ENCODE data around the gene KIF12. TPM values are rescaled to one million over a fixed set of nuclear protein-coding genes. Genes with fewer than 3 reads are reported as not detected.

The KIF12 gene
- total and polyA plus RNA-seq, 2 experiments from 2014 or later: 39.9 to 97.3 TPM

DNA sequence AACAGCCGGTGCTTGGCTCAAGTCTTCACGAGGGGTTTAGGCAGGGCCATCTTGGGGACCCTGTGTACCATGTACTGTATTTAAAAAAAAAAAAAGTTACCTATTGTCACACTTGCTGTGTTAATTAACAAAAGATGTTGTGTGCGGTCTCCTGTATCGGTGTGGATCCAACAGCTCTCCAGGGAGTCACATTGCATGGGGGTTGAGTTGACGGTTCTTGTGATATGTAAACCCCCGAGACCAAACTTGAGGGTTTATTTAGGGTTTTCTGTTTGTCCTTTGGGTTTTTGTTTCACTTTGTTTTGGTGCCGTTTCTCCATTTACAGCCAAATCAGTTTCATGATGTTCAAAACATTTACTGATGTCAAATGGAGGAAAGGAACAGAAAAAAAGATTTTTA lies 43.2 kb downstream of the KIF12 start:
- no peak overlapping the region for H3K27ac ChIP-seq
- TF ChIP-seq EZH2phosphoT487 (IDR thresholded peaks at IDR 0.05; ENCODE audit: low read depth, severe bottlenecking, unreplicated experiment) (no peak), EZH2 (IDR thresholded peaks at IDR 0.05; ENCODE audit: borderline replicate concordance) (no peak)
- TF ChIP-seq, protein P1, sequence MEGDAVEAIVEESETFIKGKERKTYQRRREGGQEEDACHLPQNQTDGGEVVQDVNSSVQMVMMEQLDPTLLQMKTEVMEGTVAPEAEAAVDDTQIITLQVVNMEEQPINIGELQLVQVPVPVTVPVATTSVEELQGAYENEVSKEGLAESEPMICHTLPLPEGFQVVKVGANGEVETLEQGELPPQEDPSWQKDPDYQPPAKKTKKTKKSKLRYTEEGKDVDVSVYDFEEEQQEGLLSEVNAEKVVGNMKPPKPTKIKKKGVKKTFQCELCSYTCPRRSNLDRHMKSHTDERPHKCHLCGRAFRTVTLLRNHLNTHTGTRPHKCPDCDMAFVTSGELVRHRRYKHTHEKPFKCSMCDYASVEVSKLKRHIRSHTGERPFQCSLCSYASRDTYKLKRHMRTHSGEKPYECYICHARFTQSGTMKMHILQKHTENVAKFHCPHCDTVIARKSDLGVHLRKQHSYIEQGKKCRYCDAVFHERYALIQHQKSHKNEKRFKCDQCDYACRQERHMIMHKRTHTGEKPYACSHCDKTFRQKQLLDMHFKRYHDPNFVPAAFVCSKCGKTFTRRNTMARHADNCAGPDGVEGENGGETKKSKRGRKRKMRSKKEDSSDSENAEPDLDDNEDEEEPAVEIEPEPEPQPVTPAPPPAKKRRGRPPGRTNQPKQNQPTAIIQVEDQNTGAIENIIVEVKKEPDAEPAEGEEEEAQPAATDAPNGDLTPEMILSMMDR (IDR thresholded peaks at IDR 0.05; ENCODE audit: poor library complexity): no peak
- no peaks in the 10 kb centered on the region for H3K9me2 ChIP-seq (replicated peaks; ENCODE audit: insufficient read depth)
- H3K4me2 ChIP-seq: no peak overlapping the region
- 78% methylated on average over 7 of the region's 7 CpGs for WGBS (ENCODE audit: low lambda C conversion rate, missing lambda C conversion rate)
- no peaks in the 10 kb centered on the region for H4K20me1 ChIP-seq (ENCODE audit: insufficient read depth, poor library complexity, severe bottlenecking)
- no peak overlapping the region for H3K4me3 ChIP-seq
- DNase-seq (ENCODE audit: low spot score): no peak
- no peaks in the 10 kb centered on the region for H3K79me2 ChIP-seq
- H3K9me3 ChIP-seq (ENCODE audit: low read depth): no peaks in the 10 kb centered on the region
- H3K27me3 ChIP-seq: no peaks in the 10 kb centered on the region
- H2AFZ ChIP-seq: no peak overlapping the region
- no peaks in the 10 kb centered on the region for H3K4me1 ChIP-seq (ENCODE audit: insufficient read depth)
- no peaks in the 10 kb centered on the region for H3K36me3 ChIP-seq (replicated peaks; ENCODE audit: insufficient read depth, low read depth)

DNA sequence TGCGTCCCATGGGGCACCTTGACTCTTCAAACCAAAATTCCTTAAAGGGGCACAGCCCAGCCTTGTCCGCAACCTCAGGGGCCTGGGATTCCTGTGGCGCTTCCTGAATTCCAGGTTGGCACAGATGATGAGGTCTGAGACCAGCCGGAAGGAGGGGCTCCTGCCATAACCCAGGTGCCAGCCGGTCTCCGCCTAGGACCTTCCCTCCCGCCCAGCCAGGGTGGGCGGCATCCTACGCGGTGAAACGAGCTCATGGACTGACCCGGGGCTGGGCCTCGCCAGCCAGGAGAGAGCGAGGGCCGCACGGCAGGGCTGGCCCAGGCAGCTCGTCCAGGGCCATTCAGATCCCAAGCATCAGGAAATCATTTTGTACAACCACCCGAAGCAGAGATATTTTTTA lies 44.0 kb downstream of the KIF12 start:
- TF ChIP-seq EZH2phosphoT487 (IDR thresholded peaks at IDR 0.05; ENCODE audit: low read depth, severe bottlenecking, unreplicated experiment) (no peak), EZH2 (IDR thresholded peaks at IDR 0.05; ENCODE audit: borderline replicate concordance) (no peak)
- TF ChIP-seq, protein P1 (IDR thresholded peaks at IDR 0.05; ENCODE audit: poor library complexity): no peak
- WGBS (ENCODE audit: low lambda C conversion rate, missing lambda C conversion rate): 95% methylated on average over 18 of the region's 18 CpGs
- Histone ChIP-seq H3K9me3 (ENCODE audit: low read depth) (no peaks in the 10 kb centered on the region), H3K9me2 (replicated peaks; ENCODE audit: insufficient read depth) (no peaks in the 10 kb centered on the region), H3K36me3 (replicated peaks; ENCODE audit: insufficient read depth, low read depth) (no peaks in the 10 kb centered on the region), H2AFZ (no peak overlapping the region), H3K27me3 (no peaks in the 10 kb centered on the region), H3K27ac (no peak overlapping the region), H3K4me1 (ENCODE audit: insufficient read depth) (no peaks in the 10 kb centered on the region), H3K4me2 (no peak overlapping the region), H3K4me3 (no peak overlapping the region), H4K20me1 (ENCODE audit: insufficient read depth, poor library complexity, severe bottlenecking) (no peaks in the 10 kb centered on the region), H3K79me2 (no peaks in the 10 kb centered on the region)
- DNase-seq (ENCODE audit: low spot score): no peak

DNA sequence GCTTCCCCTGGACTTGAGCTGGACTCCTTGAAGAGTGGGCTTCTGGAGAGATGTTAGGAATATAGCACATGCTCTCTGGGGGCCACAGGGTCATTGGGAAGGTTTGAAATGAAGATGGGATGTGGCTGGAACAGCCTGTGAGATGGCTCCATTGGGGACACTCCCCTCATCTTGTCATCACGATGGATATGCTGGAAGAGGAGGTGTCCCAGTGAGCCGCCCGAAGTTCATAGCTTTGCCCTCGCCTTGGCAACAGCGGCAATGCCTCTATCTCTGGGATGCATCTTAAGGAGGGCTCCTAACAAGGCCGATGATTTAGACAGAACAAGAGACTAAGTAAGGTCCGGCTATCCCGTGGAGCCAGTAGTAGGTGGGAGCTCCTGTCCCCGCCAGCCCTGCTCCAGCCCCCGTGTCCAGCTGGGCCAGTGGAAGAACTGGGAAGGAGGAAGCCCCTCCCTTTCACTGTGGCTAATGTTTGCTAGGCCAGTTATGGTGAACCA lies 44.9 kb downstream of the KIF12 start:
- no peaks in the 10 kb centered on the region for H3K4me1 ChIP-seq (ENCODE audit: insufficient read depth)
- H3K9me2 ChIP-seq (replicated peaks; ENCODE audit: insufficient read depth): no peaks in the 10 kb centered on the region
- no peaks in the 10 kb centered on the region for H3K36me3 ChIP-seq (replicated peaks; ENCODE audit: insufficient read depth, low read depth)
- no peak for DNase-seq (ENCODE audit: low spot score)
- WGBS (ENCODE audit: low lambda C conversion rate, missing lambda C conversion rate): 82% methylated on average over 10 of the region's 10 CpGs
- no peak overlapping the region for H3K27ac ChIP-seq
- H4K20me1 ChIP-seq (ENCODE audit: insufficient read depth, poor library complexity, severe bottlenecking): no peaks in the 10 kb centered on the region
- no peak overlapping the region for H3K4me2 ChIP-seq
- H3K9me3 ChIP-seq (ENCODE audit: low read depth): no peaks in the 10 kb centered on the region
- H3K27me3 ChIP-seq: no peaks in the 10 kb centered on the region
- no peaks in the 10 kb centered on the region for H3K79me2 ChIP-seq
- TF ChIP-seq EZH2 (IDR thresholded peaks at IDR 0.05; ENCODE audit: borderline replicate concordance): no peak
- TF ChIP-seq, protein P1 (IDR thresholded peaks at IDR 0.05; ENCODE audit: poor library complexity): no peak
- no peak for TF ChIP-seq EZH2phosphoT487 (IDR thresholded peaks at IDR 0.05; ENCODE audit: low read depth, severe bottlenecking, unreplicated experiment)
- H2AFZ ChIP-seq: no peak overlapping the region
- H3K4me3 ChIP-seq: no peak overlapping the region
